ELF-1 (cell line): ENCODE results near the gene NEURL1.
"Not testable (repeated sequence)": the region's sequence is repeated elsewhere in the genome, so short reads cannot be mapped to it uniquely, and the experiment has no call there.

Experiments
- DNase-seq: peaks from one replicate; pipeline ENCODE4 v3.0.0-alpha.2; 2016; ENCODE audit warnings: low read depth, low spot score

Gene NEURL1

DNA sequence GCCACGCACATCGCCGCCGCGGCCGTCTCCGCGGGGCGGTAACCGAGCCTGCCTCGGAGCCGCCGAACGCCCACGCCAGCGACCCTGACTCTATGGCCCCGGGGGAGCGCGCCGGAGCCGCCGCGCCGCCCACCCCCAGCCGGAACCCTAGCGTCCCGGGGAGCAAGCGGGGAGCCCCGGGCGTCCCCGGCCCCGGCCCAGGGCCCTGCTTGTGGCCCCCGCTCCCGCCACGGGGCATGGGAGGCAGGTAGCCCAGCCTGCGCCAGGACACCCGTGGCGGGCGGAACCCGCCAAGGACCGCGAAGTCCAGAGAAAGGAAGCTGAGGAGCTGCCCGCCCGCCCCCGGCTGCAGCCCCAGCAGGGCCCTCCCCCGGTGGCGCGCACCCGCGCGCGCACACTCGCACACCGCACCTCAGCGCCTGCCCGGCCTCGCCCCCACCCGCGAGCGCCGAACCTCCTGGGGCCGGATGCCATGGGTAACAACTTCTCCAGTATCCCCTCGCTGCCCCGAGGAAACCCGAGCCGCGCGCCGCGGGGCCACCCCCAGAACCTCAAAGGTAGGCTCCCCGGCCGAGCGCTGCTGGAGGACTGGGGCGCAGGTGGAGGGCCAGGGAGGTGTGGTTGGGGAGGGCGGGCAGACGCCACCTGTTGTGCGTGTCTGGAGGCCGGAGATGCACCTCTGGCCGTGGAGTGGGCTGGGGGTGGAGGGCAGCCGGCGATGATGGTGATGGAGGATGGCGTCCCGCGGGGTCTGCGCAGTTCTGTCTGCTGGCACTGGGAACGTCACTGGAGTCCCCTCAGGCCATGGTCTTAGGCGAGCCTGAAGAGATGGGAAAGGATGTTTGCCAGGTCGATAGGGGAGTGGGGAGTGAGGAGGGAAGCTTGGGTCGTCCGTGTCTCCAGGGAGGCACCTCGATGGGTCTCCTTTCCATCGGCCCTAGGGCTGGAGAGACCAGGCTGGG, 692 bp downstream of the NEURL1 start:
- DNase-seq: peak; percentile 42

- no peak for DNase-seq
Measured at GRCh38 chr10:103495321-103495720, 1.8 kb downstream of the NEURL1 start.

GRCh38 chr10:103497161-103497915, 3.8 kb downstream of the NEURL1 start:
- no peak for DNase-seq

- DNase-seq: no peak
Measured at GRCh38 chr10:103498936-103499638, 5.6 kb downstream of the NEURL1 start.

GRCh38 chr10:103499881-103500280, 6.4 kb downstream of the NEURL1 start:
- DNase-seq: no peak

GRCh38 chr10:103500481-103500880, 7.0 kb downstream of the NEURL1 start:
- DNase-seq: no peak

- no peak for DNase-seq
Measured at GRCh38 chr10:103501186-103501585, 7.7 kb downstream of the NEURL1 start.

DNA sequence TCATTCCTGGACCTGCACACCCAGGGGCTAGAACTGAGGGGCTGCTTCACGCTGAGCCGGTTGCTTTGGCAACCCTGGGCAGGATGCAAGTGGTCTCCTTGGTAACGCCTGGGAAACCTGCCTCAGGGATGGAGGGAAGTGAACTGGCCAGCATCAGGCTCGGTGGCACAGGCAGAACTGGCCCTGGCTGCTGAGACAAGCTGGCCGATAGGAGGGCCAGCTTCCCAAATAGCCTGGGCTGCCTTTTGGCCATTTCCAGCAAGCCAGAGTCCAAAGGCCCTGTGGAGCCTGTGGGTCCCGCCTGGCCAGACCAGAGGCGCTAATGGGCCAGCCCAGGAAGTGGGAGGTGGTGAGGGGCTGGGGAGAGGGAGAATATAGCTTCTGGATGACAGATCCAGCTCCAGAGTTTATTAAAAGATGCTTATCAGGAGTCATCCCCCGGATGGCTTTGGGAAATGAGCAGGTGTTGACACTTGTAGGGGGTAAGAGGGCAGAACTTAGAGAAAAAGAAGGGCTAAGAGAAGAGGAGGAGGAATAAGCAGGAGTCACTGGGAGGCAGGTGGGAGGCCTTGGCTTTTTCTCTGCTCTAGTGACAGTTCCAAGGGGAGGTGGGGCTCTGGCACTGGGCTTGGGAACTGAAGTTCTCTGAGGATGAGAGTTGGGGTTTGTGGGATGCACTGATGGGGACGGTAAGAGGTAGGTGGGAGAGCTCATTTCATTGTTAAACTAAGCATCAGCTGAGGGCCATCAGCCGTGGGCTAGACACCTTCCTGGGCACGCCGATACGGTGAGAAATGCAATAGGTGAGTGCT, 9.6 kb downstream of the NEURL1 start:
- DNase-seq: peak; percentile 43

- not testable (repeated sequence) for DNase-seq
Measured at GRCh38 chr10:103503777-103504176, 10.3 kb downstream of the NEURL1 start.

DNA sequence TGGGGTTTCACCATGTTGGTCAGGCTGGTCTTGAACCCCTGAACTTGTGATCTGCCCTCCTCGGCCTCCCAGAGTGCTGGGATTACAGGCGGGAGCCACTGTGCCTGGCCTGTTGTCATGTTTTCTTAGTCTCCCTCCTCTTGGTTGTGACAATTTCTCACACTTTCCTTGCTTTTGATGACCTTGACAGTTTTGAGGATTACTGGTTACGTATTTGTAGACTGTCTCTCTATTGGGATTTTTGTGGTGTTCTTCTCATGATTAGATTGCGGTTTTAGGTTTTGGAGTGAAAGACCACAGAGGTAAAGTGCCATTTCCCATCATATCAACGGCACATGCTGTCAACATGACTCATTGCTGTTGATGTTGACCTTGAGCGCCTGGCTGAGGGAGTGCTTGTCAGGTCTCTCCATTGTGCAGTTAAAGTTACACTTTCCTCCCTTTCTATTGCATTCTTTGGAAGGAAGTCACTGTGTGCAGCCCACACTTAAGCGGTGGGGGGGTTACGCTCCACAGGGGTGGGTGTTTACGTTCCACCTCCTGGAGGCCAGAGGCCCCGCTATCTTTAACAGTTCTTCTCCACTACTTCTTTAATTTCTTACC, 10.8 kb downstream of the NEURL1 start:
- DNase-seq: peak; percentile 23

DNA sequence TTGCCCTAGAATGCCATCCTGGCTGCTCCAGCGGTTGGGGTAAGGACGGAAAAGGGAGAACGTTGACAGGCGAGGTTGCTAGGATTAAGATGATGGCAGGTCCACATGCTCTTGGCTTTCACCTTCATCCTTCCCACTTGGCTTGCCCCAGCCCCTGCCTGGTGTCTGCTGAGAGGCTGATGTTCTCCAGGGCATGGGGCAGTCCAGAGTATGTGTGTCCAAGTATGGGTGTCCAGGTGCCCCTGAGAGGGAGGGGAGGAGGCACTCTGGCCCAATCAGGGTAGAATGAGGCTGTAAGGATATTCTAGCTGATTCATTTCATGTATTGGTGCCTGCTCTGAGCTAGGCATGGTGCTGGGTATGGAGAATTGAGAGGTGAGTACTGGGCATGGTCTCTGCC, 12.6 kb downstream of the NEURL1 start:
- DNase-seq: no peak

- DNase-seq: peak; percentile 87
Measured at GRCh38 chr10:103507235-103508191, 14.0 kb downstream of the NEURL1 start.

- DNase-seq: no peak
Measured at GRCh38 chr10:103510046-103510685, 16.7 kb downstream of the NEURL1 start.

DNA sequence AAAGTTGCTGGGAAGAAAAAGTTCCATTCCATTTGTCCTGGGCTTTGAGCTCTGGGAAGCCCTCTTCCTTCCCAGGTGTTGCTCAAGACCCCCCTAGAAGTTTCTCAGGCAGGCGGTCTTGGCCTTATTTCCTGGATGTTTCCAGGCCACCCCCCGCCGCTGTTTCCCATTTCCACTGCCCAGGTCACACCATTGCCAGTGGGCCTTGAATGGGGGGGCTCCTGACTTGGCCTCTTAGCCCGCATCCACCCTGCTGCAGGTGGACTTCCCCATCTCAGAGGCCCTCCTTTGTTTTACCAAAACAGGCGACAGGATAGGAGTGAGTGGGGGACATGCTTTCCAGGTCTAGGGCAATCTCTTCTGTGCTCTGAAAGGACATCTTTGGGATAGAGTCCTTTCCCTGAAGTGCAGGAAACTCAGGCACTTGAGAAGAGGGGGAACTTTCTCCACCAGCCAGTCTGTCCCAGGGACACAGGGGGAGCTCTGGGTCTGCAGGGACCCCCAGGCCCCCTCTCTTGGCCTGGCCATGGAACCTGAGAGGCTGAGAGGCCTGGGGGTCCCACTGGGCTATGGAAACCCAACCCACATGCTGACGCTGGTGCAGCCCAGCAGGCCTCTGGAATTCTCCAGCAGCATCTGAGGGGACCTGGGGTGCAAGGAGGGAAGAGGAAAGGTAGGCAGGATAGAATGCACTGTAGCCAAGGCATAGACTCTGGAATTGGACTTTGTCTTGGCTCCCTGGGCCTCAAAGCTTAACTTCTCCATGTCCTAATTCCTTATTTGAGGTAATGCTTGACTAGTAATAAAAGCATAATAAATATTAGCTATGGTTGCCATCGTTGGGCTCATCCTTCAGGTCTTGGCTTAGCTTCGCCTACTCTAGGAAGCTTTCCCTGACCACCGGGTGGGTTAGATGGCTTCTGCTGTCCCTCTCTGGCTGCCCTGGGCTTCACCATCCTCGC, 17.6 kb downstream of the NEURL1 start:
- DNase-seq: no peak

DNA sequence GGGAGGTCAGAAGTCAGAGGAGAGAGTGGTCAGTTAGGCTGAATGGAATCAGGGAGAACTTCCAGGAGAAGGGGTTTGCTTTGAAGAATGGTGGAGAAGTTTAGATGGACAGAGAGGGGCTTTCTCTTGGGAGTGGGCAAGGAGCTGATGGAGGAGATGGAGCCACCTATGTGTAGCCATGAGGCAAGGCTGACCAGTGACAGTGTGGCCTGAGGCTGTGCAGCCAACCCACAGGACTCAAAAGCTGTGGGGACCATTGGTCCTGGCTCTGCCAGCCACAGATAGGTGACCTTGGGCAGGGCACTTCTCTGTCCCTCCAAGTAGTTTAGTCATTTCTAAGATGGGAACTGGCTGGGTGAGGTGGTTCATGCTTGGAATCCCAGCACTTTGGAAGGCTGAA, 18.7 kb downstream of the NEURL1 start:
- DNase-seq: no peak

- peak; percentile 82 for DNase-seq
Measured at GRCh38 chr10:103512591-103513379, 19.3 kb downstream of the NEURL1 start.
